HepG2 (cell line): ENCODE data around the gene RNF149. TPM values are rescaled to one million over a fixed set of nuclear protein-coding genes. Genes with fewer than 3 reads are reported as not detected.
A peak's percentile ranks its signal among the peaks of the same experiment; 100 is the strongest.

Source experiments
- DMAP1 ChIP-seq: IDR thresholded peaks from 2 replicates; pipeline ENCODE4 v1.6.1; 2016
- JUND ChIP-seq: sonication (generic); formaldehyde crosslinking; IDR thresholded peaks from 2 replicates; pipeline ENCODE4 v1.8.0; 2022; ENCODE audit warnings: mild to moderate bottlenecking, missing genetic modification reagents
- KDM6A ChIP-seq: IDR thresholded peaks from 2 replicates; pipeline ENCODE4 v1.6.1; 2016; ENCODE audit warnings: low read depth
- MIER2 ChIP-seq: IDR thresholded peaks from 2 replicates; pipeline ENCODE4 v1.6.1; 2016; ENCODE audit warnings: missing biosample characterization, missing genetic modification reagents
- PAX8 ChIP-seq: sonication (generic); formaldehyde crosslinking; IDR thresholded peaks from 2 replicates; pipeline ENCODE4 v1.8.0; 2022; ENCODE audit warnings: mild to moderate bottlenecking, missing genetic modification reagents, borderline replicate concordance
- SATB2 ChIP-seq: sonication (generic); formaldehyde crosslinking; IDR thresholded peaks from 2 replicates; pipeline ENCODE4 v1.5.0; 2020; ENCODE audit warnings: missing genetic modification reagents
- TEAD2 ChIP-seq: sonication (generic); formaldehyde crosslinking; IDR thresholded peaks from 2 replicates; pipeline ENCODE4 v1.9.0; 2021; ENCODE audit warnings: missing genetic modification reagents
- U2AF1 ChIP-seq: fragments of 200-400 bp; formaldehyde crosslinking; optimal IDR thresholded peaks from 2 replicates; pipeline ENCODE3; 2017; ENCODE audit warnings: mild to moderate bottlenecking, low read depth, low read length
- ZEB1 ChIP-seq: IDR thresholded peaks from 2 replicates; pipeline ENCODE4 v1.6.1; 2012; ENCODE audit warnings: mild to moderate bottlenecking, low read depth, inconsistent platforms; ENCODE audit not compliant: insufficient replicate concordance
- ZFP1 ChIP-seq: IDR thresholded peaks from 2 replicates; pipeline ENCODE4 v1.6.1; 2016
- ZNF546 ChIP-seq: sonication (generic); formaldehyde crosslinking; conservative IDR thresholded peaks from 2 replicates; pipeline ENCODE4 v1.8.1; 2023; ENCODE audit warnings: mild to moderate bottlenecking, missing genetic modification reagents
- ZNF747 ChIP-seq: sonication (generic); formaldehyde crosslinking; IDR thresholded peaks from 2 replicates; pipeline ENCODE4 v1.8.1; 2023; ENCODE audit warnings: missing genetic modification reagents, mild to moderate bottlenecking, borderline replicate concordance
- polyA plus RNA-seq, 8 experiments: library from polyadenylated mRNA; depleted of rRNA in 3 of 8; stranded (reverse) in 7 of 8; unstranded in 1 of 8; fragments of >200 nt; fragmentation: Illumina TruSeq in 4 of 8; extraction: Trizol in 4 of 8; gene quantifications; 2 replicates each; pipeline versions ENCODE4 v1.2.1 to v1.2.3, GENCODE V29; 2011 to 2016; ENCODE audit warnings: low read depth in 4 of 8, missing spikeins in 1 of 8, mixed read lengths in 1 of 8; ENCODE audit not compliant: insufficient read depth in 1 of 8
- total RNA-seq, 5 experiments: library from RNA; depleted of rRNA; stranded (reverse); fragments of >200 nt; fragmentation: Illumina TruSeq; extraction: Trizol; gene quantifications; 2 replicates each; pipeline ENCODE4 v1.2.3, GENCODE V29; 2016; ENCODE audit warnings: low read depth in 1 of 5
- TF ChIP-seq, protein P1 (sequence below): sonication (generic); formaldehyde crosslinking; IDR thresholded peaks from 2 replicates; pipeline ENCODE4 v1.4.0; 2020; ENCODE audit warnings: mild to moderate bottlenecking, missing genetic modification reagents
- TF ChIP-seq, protein P2 (sequence below): sonication (generic); formaldehyde crosslinking; IDR thresholded peaks from 2 replicates; pipeline ENCODE4 v1.4.0; 2020; ENCODE audit warnings: missing genetic modification reagents
- TF ChIP-seq, protein P3 (sequence below): sonication (generic); formaldehyde crosslinking; IDR thresholded peaks from 2 replicates; pipeline ENCODE4 v1.4.0; 2020; ENCODE audit warnings: missing genetic modification reagents, borderline replicate concordance
- TF ChIP-seq, protein P4 (sequence below): sonication (generic); formaldehyde crosslinking; IDR thresholded peaks from 2 replicates; pipeline ENCODE4 v1.4.0; 2020; ENCODE audit warnings: missing genetic modification reagents, borderline replicate concordance

Gene RNF149
- total and polyA plus RNA-seq, 2 of the 13 experiments (the other 11 are each of a cell fraction or from before 2014, with no cell fraction given) = 87.6 to 109 TPM

DNA sequence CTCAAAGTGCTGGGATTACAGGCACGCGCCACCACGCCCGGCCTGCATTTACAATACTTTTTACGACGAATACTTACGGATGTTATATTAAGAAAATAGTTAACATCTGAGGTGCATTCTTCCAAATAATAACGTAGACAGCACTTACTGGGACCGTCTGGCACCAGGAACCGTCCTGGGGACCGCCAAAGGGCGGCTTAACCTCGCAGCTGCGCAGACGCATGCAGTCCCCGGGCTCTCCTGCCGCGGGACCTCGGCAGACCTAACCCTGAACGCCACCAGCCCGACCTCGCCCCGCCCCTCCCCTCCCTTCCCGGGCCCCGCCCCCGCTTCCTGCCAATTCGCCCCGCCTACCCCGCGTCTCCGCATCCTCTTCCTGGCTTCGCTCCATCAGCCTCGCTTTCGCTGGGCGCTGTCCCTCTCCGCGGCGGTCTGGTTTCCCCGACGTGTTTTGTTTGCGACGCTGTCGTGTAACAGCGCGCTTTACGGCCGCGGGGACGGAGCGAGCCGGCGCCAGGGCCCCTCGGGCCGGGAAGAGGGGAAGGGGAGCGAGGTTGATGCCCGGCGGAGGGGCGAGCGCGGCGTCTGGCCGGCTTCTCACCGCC is 56.0 kb downstream of the RNF149 start, which contains the start of gene CNOT11 (continued):
- TF ChIP-seq, protein P1, sequence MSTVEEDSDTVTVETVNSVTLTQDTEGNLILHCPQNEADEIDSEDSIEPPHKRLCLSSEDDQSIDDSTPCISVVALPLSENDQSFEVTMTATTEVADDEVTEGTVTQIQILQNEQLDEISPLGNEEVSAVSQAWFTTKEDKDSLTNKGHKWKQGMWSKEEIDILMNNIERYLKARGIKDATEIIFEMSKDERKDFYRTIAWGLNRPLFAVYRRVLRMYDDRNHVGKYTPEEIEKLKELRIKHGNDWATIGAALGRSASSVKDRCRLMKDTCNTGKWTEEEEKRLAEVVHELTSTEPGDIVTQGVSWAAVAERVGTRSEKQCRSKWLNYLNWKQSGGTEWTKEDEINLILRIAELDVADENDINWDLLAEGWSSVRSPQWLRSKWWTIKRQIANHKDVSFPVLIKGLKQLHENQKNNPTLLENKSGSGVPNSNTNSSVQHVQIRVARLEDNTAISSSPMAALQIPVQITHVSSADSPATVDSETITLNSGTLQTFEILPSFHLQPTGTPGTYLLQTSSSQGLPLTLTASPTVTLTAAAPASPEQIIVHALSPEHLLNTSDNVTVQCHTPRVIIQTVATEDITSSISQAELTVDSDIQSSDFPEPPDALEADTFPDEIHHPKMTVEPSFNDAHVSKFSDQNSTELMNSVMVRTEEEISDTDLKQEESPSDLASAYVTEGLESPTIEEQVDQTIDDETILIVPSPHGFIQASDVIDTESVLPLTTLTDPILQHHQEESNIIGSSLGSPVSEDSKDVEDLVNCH (CRISPR knock-in tag) = no peak
- TF ChIP-seq U2AF1 (no peak), DMAP1 (peak; percentile 81), ZFP1 (no peak), JUND (CRISPR knock-in tag) (no peak), KDM6A (CRISPR knock-in tag) (no peak), MIER2 (no peak), ZEB1 (no peak), ZNF747 (peak; percentile 84), SATB2 (no peak), ZNF546 (CRISPR knock-in tag) (peak; percentile 92; the same call in 1 of the 2 replicates), PAX8 (CRISPR knock-in tag) (0 out of 2 replicates have a peak, but pooled peaks have one; percentile 32), TEAD2 (no peak)
- TF ChIP-seq, protein P2, sequence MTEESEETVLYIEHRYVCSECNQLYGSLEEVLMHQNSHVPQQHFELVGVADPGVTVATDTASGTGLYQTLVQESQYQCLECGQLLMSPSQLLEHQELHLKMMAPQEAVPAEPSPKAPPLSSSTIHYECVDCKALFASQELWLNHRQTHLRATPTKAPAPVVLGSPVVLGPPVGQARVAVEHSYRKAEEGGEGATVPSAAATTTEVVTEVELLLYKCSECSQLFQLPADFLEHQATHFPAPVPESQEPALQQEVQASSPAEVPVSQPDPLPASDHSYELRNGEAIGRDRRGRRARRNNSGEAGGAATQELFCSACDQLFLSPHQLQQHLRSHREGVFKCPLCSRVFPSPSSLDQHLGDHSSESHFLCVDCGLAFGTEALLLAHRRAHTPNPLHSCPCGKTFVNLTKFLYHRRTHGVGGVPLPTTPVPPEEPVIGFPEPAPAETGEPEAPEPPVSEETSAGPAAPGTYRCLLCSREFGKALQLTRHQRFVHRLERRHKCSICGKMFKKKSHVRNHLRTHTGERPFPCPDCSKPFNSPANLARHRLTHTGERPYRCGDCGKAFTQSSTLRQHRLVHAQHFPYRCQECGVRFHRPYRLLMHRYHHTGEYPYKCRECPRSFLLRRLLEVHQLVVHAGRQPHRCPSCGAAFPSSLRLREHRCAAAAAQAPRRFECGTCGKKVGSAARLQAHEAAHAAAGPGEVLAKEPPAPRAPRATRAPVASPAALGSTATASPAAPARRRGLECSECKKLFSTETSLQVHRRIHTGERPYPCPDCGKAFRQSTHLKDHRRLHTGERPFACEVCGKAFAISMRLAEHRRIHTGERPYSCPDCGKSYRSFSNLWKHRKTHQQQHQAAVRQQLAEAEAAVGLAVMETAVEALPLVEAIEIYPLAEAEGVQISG = peak; percentile 93
- TF ChIP-seq, protein P3, sequence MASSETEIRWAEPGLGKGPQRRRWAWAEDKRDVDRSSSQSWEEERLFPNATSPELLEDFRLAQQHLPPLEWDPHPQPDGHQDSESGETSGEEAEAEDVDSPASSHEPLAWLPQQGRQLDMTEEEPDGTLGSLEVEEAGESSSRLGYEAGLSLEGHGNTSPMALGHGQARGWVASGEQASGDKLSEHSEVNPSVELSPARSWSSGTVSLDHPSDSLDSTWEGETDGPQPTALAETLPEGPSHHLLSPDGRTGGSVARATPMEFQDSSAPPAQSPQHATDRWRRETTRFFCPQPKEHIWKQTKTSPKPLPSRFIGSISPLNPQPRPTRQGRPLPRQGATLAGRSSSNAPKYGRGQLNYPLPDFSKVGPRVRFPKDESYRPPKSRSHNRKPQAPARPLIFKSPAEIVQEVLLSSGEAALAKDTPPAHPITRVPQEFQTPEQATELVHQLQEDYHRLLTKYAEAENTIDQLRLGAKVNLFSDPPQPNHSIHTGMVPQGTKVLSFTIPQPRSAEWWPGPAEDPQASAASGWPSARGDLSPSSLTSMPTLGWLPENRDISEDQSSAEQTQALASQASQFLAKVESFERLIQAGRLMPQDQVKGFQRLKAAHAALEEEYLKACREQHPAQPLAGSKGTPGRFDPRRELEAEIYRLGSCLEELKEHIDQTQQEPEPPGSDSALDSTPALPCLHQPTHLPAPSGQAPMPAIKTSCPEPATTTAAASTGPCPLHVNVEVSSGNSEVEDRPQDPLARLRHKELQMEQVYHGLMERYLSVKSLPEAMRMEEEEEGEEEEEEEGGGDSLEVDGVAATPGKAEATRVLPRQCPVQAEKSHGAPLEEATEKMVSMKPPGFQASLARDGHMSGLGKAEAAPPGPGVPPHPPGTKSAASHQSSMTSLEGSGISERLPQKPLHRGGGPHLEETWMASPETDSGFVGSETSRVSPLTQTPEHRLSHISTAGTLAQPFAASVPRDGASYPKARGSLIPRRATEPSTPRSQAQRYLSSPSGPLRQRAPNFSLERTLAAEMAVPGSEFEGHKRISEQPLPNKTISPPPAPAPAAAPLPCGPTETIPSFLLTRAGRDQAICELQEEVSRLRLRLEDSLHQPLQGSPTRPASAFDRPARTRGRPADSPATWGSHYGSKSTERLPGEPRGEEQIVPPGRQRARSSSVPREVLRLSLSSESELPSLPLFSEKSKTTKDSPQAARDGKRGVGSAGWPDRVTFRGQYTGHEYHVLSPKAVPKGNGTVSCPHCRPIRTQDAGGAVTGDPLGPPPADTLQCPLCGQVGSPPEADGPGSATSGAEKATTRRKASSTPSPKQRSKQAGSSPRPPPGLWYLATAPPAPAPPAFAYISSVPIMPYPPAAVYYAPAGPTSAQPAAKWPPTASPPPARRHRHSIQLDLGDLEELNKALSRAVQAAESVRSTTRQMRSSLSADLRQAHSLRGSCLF = no peak
- TF ChIP-seq, protein P4, sequence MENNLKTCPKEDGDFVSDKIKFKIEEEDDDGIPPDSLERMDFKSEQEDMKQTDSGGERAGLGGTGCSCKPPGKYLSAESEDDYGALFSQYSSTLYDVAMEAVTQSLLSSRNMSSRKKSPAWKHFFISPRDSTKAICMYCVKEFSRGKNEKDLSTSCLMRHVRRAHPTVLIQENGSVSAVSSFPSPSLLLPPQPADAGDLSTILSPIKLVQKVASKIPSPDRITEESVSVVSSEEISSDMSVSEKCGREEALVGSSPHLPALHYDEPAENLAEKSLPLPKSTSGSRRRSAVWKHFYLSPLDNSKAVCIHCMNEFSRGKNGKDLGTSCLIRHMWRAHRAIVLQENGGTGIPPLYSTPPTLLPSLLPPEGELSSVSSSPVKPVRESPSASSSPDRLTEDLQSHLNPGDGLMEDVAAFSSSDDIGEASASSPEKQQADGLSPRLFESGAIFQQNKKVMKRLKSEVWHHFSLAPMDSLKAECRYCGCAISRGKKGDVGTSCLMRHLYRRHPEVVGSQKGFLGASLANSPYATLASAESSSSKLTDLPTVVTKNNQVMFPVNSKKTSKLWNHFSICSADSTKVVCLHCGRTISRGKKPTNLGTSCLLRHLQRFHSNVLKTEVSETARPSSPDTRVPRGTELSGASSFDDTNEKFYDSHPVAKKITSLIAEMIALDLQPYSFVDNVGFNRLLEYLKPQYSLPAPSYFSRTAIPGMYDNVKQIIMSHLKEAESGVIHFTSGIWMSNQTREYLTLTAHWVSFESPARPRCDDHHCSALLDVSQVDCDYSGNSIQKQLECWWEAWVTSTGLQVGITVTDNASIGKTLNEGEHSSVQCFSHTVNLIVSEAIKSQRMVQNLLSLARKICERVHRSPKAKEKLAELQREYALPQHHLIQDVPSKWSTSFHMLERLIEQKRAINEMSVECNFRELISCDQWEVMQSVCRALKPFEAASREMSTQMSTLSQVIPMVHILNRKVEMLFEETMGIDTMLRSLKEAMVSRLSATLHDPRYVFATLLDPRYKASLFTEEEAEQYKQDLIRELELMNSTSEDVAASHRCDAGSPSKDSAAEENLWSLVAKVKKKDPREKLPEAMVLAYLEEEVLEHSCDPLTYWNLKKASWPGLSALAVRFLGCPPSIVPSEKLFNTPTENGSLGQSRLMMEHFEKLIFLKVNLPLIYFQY = no peak
